ENCODE measurements around the gene EXTL2. TPM values are rescaled to one million over a fixed set of nuclear protein-coding genes. Genes with fewer than 3 reads are reported as not detected.
A peak's percentile ranks its signal among the peaks of the same experiment; 100 is the strongest.

EXTL2 gene
- total and polyA plus RNA-seq, 9 of the 15 experiments (the other 6 are each of a cell fraction or from before 2014, with no cell fraction given), result 8.5 to 40.7 (median 26.0) TPM

- no TSS peak for BruUV-seq (replicated peaks)
- H3K4me1 ChIP-seq (replicated peaks in 1 of 2; ENCODE audit: control insufficient read depth in 2 of 2, insufficient read depth in 2 of 2, low read length in 2 of 2), result peaks cover 0 to 8% of the 10 kb centered on the region in 2 experiments; a peak in 3 of 5 replicates
- intact Hi-C loops (cut with micrococcal nuclease) (loop anchor here (10.0 kb wide), 1 partner anchor 759 kb away; the partner anchor contains the start of genes SASS6 and TRMT13), in situ Hi-C loops (cut with MboI) (no loop called here)
- no peak for FAIRE-seq
- no peak for DNase-seq (ENCODE audit: extremely low read depth in 1 of 4, low spot score in 3 of 4)
- H2AFZ ChIP-seq (ENCODE audit: low read depth, low read length), result peak overlapping the region; percentile 12; the same call in 1 of the 2 replicates
- H3K9me1 ChIP-seq (ENCODE audit: control insufficient read depth, insufficient read depth, low read length), result no peaks in the 10 kb centered on the region
- H3K27me3 ChIP-seq (ENCODE audit: control insufficient read depth in 2 of 2, insufficient read depth in 2 of 2, low read length in 2 of 2), result no peaks in the 10 kb centered on the region
- POLR2A ChIA-PET, result interaction anchor here (0.5 kb wide), 1 partner anchor 99 kb away, joined by 3 read pairs; no protein-coding TSS in a partner anchor
- H3K27ac ChIP-seq (ENCODE audit: extremely low read depth, low read depth, low read length), result peak overlapping the region; percentile 92; the same call in 2 of the 3 replicates
- CTCF ChIA-PET (ENCODE audit: low intra/inter-chr PET ratio), result no interaction called here
- H3K36me3 ChIP-seq (ENCODE audit: control insufficient read depth, insufficient read depth, low read length), result peaks cover 31% of the 10 kb centered on the region; the same call in 2 of the 3 replicates
- WGBS (ENCODE audit: insufficient coverage, low coverage, missing lambda C conversion rate), result 0% methylated on average over 2 of the region's 2 CpGs
- H3K9me3 ChIP-seq (replicated peaks; ENCODE audit: control insufficient read depth, insufficient read depth, low read depth, low read length), result peaks cover 13% of the 10 kb centered on the region
- TF ChIP-seq KDM5B (IDR thresholded peaks at IDR 0.05; ENCODE audit: insufficient replicate concordance, low read depth, low read length) (no peak), U2AF2 (optimal IDR thresholded peaks at IDR 0.05; ENCODE audit: low read depth, low read length) (no peak)
- H3K4me3 ChIP-seq, result peak overlapping the region; percentile 90
- ATAC-seq, result no peak
- H3K9ac ChIP-seq (ENCODE audit: insufficient read depth in 1 of 2, low read depth in 2 of 2, low read length in 2 of 2), result peak overlapping the region in 1 of 2 experiments; percentile 93; a peak in 3 of 4 replicates
- no peaks in the 10 kb centered on the region for H4K20me1 ChIP-seq (replicated peaks; ENCODE audit: control insufficient read depth, insufficient read depth, low read length)
- peak overlapping the region; percentile 65 for H3K4me2 ChIP-seq (ENCODE audit: insufficient read depth, low read length)
- peaks cover 63% of the 10 kb centered on the region for H3K79me2 ChIP-seq (ENCODE audit: control insufficient read depth, insufficient read depth, low read length)
These were observed 924 bp downstream of the EXTL2 start for GRCh38 chr1:100893718-100894117.

DNA sequence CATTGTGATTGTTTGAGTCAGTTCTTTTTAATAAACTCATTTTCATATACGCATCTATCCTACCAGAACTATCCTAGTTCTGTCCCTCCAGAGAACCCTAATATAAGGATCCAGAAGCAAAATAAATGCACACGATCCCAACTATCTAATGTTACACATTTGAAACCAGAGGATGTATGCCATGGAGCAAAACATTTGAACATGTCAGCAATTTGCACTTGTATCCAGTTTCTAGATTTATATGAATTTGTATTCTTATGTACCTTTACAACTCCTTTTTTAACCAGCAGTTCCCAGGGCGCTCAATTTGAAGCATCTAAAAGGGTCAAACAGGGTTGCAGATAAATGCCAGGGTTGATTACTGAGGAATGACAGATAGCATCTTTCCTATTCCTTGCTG lies 2.1 kb downstream of the EXTL2 start:
- H3K4me2 ChIP-seq (ENCODE audit: insufficient read depth, low read length), result no peak overlapping the region; the same call in 1 of the 2 replicates

More for the DNA sequence above, 2.1 kb downstream of the EXTL2 start:
- no peak for FAIRE-seq
- Histone ChIP-seq H3K9me3 (replicated peaks; ENCODE audit: control insufficient read depth, insufficient read depth, low read depth, low read length) (peaks cover 13% of the 10 kb centered on the region), H4K20me1 (replicated peaks; ENCODE audit: control insufficient read depth, insufficient read depth, low read length) (no peaks in the 10 kb centered on the region), H3K27me3 (ENCODE audit: control insufficient read depth in 2 of 2, insufficient read depth in 2 of 2, low read length in 2 of 2) (no peaks in the 10 kb centered on the region), H3K36me3 (ENCODE audit: control insufficient read depth, insufficient read depth, low read length) (peaks cover 31% of the 10 kb centered on the region; the same call in 2 of the 3 replicates), H3K27ac (ENCODE audit: extremely low read depth, low read depth, low read length) (no peak overlapping the region), H3K79me2 (ENCODE audit: control insufficient read depth, insufficient read depth, low read length) (peaks cover 51% of the 10 kb centered on the region), H3K9ac (ENCODE audit: insufficient read depth in 1 of 2, low read depth in 2 of 2, low read length in 2 of 2) (no peak overlapping the region), H3K4me1 (replicated peaks in 1 of 2; ENCODE audit: control insufficient read depth in 2 of 2, insufficient read depth in 2 of 2, low read length in 2 of 2) (peaks cover 0 to 8% of the 10 kb centered on the region in 2 experiments; a peak in 3 of 5 replicates), H3K9me1 (ENCODE audit: control insufficient read depth, insufficient read depth, low read length) (no peaks in the 10 kb centered on the region), H3K4me3 (no peak overlapping the region), H2AFZ (ENCODE audit: low read depth, low read length) (no peak overlapping the region)
- intact Hi-C loops (cut with micrococcal nuclease), result loop anchor here (10.0 kb wide), 1 partner anchor 758 kb away; the partner anchor contains the start of genes SASS6 and TRMT13
- in situ Hi-C loops (cut with MboI), result no loop called here
- DNase-seq (ENCODE audit: extremely low read depth in 1 of 4, low spot score in 3 of 4), result no peak
- ChIA-PET CTCF (ENCODE audit: low intra/inter-chr PET ratio) (interaction anchor here (0.7 kb wide), 1 partner anchor 464 kb away, joined by 7 read pairs; no protein-coding TSS in a partner anchor), POLR2A (no interaction called here)
- 92% methylated on average over 3 of the region's 3 CpGs for WGBS (ENCODE audit: insufficient coverage, low coverage, missing lambda C conversion rate)
- ATAC-seq, result no peak
- TF ChIP-seq MAFK (IDR thresholded peaks at IDR 0.05; ENCODE audit: low read length) (peak; percentile 50), ZNF316 (IDR thresholded peaks at IDR 0.05) (peak; percentile 74), POLR2B (IDR thresholded peaks at IDR 0.05; ENCODE audit: low read depth, partially characterized antibody) (no peak), CHD4 (IDR thresholded peaks at IDR 0.05; ENCODE audit: insufficient read depth, insufficient replicate concordance, low read depth, low read length, poor library complexity, severe bottlenecking) (no peak), MAFG (tag; conservative IDR thresholded peaks at IDR 0.05) (peak; percentile 53), ARID3B (CRISPR knock-in tag; IDR thresholded peaks at IDR 0.05; ENCODE audit: borderline replicate concordance) (no peak), MAFF (IDR thresholded peaks at IDR 0.05; ENCODE audit: low read length) (0 out of 2 replicates have a peak, but pooled peaks have one; percentile 52), XRCC5 (IDR thresholded peaks at IDR 0.05; ENCODE audit: low read depth, low read length) (no peak)
- BruUV-seq (replicated peaks), result no TSS peak
